Ectodermal cell (in vitro differentiated cells): Measurements from ENCODE around the gene EIF5.
A peak's percentile ranks its signal among the peaks of the same experiment; 100 is the strongest.

Experiments used
- H3K27ac ChIP-seq: 2 replicates; pipeline ENCODE4 v1.7.0; 2013; ENCODE audit warnings: mild to moderate bottlenecking, low read depth, low read length; ENCODE audit not compliant: insufficient read depth, poor library complexity, severe bottlenecking
- H3K27me3 ChIP-seq: 2 replicates; pipeline ENCODE4 v1.7.0; 2013; ENCODE audit warnings: mild to moderate bottlenecking, low read length; ENCODE audit not compliant: insufficient read depth, control insufficient read depth, poor library complexity, severe bottlenecking
- H3K36me3 ChIP-seq: one replicate; pipeline ENCODE4 v1.7.0; 2013; ENCODE audit warnings: low read length; ENCODE audit not compliant: control insufficient read depth, insufficient read depth
- H3K4me1 ChIP-seq: one replicate; pipeline ENCODE4 v1.7.0; 2013; ENCODE audit warnings: low read length; ENCODE audit not compliant: control insufficient read depth, insufficient read depth
- H3K4me3 ChIP-seq: 2 replicates; pipeline ENCODE4 v1.7.0; 2013; ENCODE audit warnings: low read depth, low read length, control low read depth; ENCODE audit not compliant: insufficient read depth
- H3K9me3 ChIP-seq: 2 replicates; pipeline ENCODE4 v1.7.0; 2013; ENCODE audit warnings: mild to moderate bottlenecking, low read length, moderate library complexity; ENCODE audit not compliant: control insufficient read depth
- WGBS, 2 experiments: methylation state at CpG; one replicate each; pipeline ENCODE4 v1.1.7; 2013; ENCODE audit warnings: missing lambda C conversion rate in 2 of 2; 5-methylcytosine and 5-hydroxymethylcytosine counted together

EIF5 gene

DNA sequence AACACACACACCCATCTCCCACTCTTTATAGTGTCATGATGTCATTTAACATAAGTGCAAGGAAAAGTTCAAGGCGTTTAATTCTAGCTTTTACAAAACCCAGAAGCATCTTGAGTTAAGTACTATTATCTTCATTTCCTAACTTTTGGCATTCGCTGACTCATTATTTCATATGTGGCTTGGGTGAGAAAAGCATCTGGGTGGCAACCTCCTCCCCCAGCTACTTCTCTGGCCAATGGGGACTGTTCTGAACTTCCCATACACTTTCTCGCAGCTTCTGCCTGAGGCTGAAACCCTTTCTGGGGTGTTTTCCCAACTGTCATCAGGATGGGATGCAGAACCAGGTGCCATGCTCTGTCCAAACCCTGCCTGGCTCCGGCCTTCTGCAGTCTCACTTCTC, 48.3 kb downstream of the EIF5 start:
- Histone ChIP-seq H3K27me3 (peaks cover 10% of the 10 kb centered on the region), H3K27ac (no peak overlapping the region), H3K9me3 (no peaks in the 10 kb centered on the region), H3K4me3 (no peak overlapping the region), H3K36me3 (no peaks in the 10 kb centered on the region), H3K4me1 (no peaks in the 10 kb centered on the region)
- 85 to 93% methylated on average over 4 of the region's 4 CpGs for WGBS, 2 experiments

DNA sequence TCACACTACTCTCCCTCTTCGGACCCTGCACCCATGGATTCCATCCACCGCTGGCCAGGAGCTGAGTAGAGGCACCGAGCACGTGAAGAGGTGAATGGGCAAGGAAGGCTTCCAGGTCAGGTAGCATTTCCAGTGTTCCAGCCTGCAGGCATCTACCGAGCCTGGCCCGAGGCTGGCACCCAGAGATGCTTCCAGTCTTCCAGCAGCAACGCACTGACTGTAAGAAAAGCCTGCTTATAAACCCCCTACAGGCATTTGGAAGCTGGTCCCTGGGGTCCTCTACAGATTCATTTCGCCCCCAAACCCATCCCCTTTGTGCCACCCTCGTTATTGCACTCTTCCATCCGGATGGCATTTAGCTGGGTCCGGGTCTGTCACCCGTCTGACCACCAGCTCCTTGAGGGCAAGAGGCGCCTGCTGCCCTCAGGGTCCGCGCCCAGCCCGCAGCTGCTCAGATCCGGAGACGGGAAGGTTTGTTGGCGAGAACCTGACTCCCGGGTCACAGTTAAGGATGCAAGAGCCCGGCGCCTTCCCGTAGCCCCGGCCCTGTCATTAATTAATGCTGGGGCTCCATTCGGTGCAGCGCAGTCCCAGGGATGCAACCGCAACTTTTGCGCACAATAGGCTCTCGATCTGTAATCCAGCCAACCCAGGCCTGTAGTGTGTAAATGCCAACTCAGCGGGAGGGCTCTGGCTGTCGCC, 50.6 kb downstream of the EIF5 start:
- Histone ChIP-seq H3K4me1 (no peaks in the 10 kb centered on the region), H3K9me3 (no peaks in the 10 kb centered on the region), H3K27me3 (peaks cover 10% of the 10 kb centered on the region), H3K4me3 (peak overlapping the region; percentile 70), H3K27ac (peak overlapping the region; percentile 77), H3K36me3 (no peaks in the 10 kb centered on the region)
- WGBS, 2 experiments = 14 to 15% methylated on average over 31 of the region's 31 CpGs

- Histone ChIP-seq H3K4me3 (peak within 1 kb of the TSS; percentile 70), H3K27me3 (peaks cover 10% of the 10 kb centered on the region), H3K9me3 (no peaks in the 10 kb centered on the region), H3K4me1 (no peaks in the 10 kb centered on the region), H3K36me3 (no peaks in the 10 kb centered on the region), H3K27ac (peak within 1 kb of the TSS; percentile 77)
- WGBS, 2 experiments = 0% methylated on average over 91 of the region's 91 CpGs
These were observed 51.3 kb downstream of the EIF5 start, which contains the start of gene MARK3 for GRCh38 chr14:103385152-103385928. TSS of gene MARK3 (plus strand) at chr14:103385415. CDS start at chr14:103386030, 615 bp downstream.

DNA sequence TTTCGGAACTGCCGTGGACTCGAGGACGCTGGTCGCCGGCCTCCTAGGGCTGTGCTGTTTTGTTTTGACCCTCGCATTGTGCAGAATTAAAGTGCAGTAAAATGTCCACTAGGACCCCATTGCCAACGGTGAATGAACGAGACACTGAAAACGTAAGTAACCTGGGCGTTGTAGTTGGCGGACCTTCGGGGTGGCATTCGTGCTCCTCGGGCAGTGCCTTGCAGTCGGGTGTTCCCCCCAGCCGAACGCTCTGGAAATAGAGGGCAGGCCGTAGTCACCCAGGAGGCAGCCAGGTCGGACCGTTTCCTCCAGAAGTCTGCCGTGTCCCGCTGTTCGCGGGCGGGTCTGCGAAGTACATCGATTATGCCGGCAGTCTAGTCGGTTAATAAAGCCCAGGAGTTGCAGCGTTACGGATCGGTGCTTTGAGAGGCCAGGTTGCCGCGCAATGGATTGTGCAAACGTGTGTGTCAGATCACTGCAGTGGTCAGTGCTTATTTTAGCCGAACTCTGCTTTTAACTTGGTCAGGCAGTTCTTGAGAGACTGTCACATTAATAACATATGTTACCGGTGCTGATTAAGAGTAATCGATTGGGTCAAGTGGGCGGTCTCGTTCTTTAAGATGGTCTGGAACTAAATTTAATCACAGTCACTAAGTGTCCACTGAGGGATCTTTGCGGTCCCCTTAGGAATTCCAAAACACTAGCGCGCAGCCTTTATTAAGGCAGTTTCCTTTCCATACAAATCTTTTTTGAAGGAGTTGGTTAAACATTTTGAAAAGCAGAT, 52.1 kb downstream of the EIF5 start:
- H3K27me3 ChIP-seq = peaks cover 7% of the 10 kb centered on the region
- no peaks in the 10 kb centered on the region for H3K4me1 ChIP-seq
- H3K4me3 ChIP-seq = peak overlapping the region; percentile 70
- no peaks in the 10 kb centered on the region for H3K36me3 ChIP-seq
- H3K9me3 ChIP-seq = no peaks in the 10 kb centered on the region
- H3K27ac ChIP-seq = peak overlapping the region; percentile 9
- 1 to 2% methylated on average over 44 of the region's 44 CpGs for WGBS, 2 experiments

GRCh38 chr14:103386713-103387329, 52.8 kb downstream of the EIF5 start:
- 38 to 44% methylated on average over 8 to 9 of the region's 9 CpGs for WGBS, 2 experiments
- Histone ChIP-seq H3K4me1 (no peaks in the 10 kb centered on the region), H3K27ac (no peak overlapping the region), H3K27me3 (peaks cover 5% of the 10 kb centered on the region), H3K4me3 (peak overlapping the region; percentile 70), H3K9me3 (no peaks in the 10 kb centered on the region), H3K36me3 (no peaks in the 10 kb centered on the region)

DNA sequence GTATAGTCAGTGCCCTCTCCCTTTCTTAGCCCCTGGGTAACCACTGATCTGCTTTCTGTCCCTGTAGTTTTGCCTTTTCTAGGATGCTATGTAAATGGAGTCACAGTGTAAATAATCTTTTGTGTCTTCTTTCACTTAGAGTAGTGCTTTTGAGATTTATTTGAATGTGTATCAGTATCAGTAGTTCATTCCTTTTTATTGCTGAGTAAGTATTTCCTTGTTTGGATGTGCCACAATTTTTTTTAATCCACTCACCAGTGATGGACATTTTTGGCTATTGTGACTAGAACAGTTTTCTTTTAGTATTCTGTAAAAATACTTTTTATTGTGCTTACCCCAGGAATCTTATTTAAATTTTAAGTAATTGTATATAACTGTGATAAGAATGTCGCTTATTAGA, 54.6 kb downstream of the EIF5 start:
- Histone ChIP-seq H3K27ac (no peak overlapping the region), H3K9me3 (no peaks in the 10 kb centered on the region), H3K27me3 (peaks cover 5% of the 10 kb centered on the region), H3K36me3 (no peaks in the 10 kb centered on the region), H3K4me3 (no peak overlapping the region), H3K4me1 (no peaks in the 10 kb centered on the region)
- WGBS, 2 experiments = 92 to 94% methylated on average over 1 of the region's 1 CpG

- WGBS, 2 experiments = 84 to 91% methylated on average over 4 of the region's 4 CpGs
These were observed 56.6 kb downstream of the EIF5 start for GRCh38 chr14:103390605-103391004.

DNA sequence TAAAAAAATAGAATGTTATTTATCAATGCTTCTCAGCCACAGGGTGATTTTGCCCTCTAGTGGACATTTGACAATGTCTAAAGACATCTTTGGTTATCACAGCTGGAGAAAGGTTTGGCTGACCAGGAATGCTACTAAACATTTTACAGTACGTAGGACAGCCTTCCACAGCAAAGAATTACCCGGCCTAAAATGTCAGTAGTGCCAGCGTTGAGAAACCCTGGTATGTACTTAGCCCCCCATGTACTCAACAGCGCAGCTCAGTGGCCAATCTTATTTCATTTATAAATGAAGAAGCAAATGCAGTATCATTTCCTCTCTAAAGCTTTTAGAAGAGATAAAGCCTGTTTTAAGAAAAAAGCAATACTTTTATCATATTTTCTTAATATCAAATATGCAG, 57.0 kb downstream of the EIF5 start:
- no peak overlapping the region for H3K27ac ChIP-seq
- no peaks in the 10 kb centered on the region for H3K9me3 ChIP-seq
- 55 to 57% methylated on average over 4 of the region's 4 CpGs for WGBS, 2 experiments
- peaks cover 3% of the 10 kb centered on the region for H3K4me1 ChIP-seq
- H3K36me3 ChIP-seq = no peaks in the 10 kb centered on the region
- no peaks in the 10 kb centered on the region for H3K27me3 ChIP-seq
- H3K4me3 ChIP-seq = no peak overlapping the region

More at GRCh38 chr14:103390605-103391004, 56.6 kb downstream of the EIF5 start:
- Histone ChIP-seq H3K9me3 (no peaks in the 10 kb centered on the region), H3K4me1 (peaks cover 3% of the 10 kb centered on the region), H3K4me3 (no peak overlapping the region), H3K36me3 (no peaks in the 10 kb centered on the region), H3K27ac (no peak overlapping the region), H3K27me3 (no peaks in the 10 kb centered on the region)

GRCh38 chr14:103392106-103392505, 58.1 kb downstream of the EIF5 start:
- no peak overlapping the region for H3K27ac ChIP-seq
- H3K4me3 ChIP-seq = no peak overlapping the region
- H3K9me3 ChIP-seq = no peaks in the 10 kb centered on the region
- WGBS, 2 experiments = 95 to 97% methylated on average over 5 of the region's 5 CpGs
- H3K36me3 ChIP-seq = no peaks in the 10 kb centered on the region
- no peaks in the 10 kb centered on the region for H3K27me3 ChIP-seq
- H3K4me1 ChIP-seq = peaks cover 3% of the 10 kb centered on the region
